GM19239 (cell line): Measurements from ENCODE around the gene MS4A4A.
A peak's percentile ranks its signal among the peaks of the same experiment; 100 is the strongest.
"Not testable (repeated sequence)": the region's sequence is repeated elsewhere in the genome, so short reads cannot be mapped to it uniquely, and the experiment has no call there.

Experiments used
- DNase-seq: peaks from one replicate; pipeline ENCODE4 v3.0.0; 2011; ENCODE audit warnings: low spot score; ENCODE audit not compliant: insufficient read length
- FAIRE-seq: peaks from 2 replicates; lab custom pipeline; 2011; peaks lifted over from hg19 to GRCh38; lab: Jason Lieb, UNC

Gene MS4A4A

DNA sequence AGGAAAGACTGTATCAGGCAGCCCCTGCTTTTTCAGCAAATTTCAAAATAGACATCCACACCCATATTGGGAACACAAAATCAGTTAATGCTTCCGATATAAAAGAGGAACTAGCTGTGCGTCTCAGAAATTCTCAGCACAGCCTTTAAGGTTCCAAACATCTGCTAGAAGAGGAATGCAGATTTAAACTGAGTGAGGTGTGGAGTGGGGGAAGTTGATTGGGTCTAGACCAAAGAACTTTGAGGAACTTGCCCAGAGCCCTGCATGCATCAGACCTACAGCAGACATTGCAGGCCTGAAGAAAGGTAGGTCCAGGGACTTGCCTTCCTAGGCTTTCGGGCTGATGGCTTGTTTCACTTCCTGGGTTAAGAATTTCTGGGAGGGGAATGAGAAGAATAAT is at the start of gene MS4A4A:
TSS of gene MS4A4A (plus strand) at position 255 of the 400 bp plus-strand sequence. CDS start at position 265, 10 bp downstream.
- FAIRE-seq (peak; percentile 31), DNase-seq (no peak)

DNA sequence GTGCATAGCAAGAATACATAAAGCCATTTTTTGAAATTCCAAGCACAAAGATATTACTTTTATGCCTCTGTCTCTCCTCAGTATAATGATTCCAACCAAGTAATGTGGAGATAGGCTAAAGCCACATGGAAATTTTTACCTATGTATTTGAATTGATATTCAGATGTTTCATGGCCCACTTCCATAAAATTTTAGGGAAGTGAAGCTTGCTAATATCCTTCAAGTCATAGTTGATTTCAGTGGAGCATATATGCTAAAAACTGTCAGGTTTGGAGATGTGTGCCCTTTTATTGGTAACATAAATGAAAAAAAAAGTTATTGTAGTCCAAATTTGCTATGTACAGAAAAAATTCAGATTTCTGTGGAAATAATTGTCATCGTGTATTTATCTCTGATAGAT is 49.8 kb upstream of the MS4A4A start:
- no peak for FAIRE-seq
- DNase-seq: no peak

DNA sequence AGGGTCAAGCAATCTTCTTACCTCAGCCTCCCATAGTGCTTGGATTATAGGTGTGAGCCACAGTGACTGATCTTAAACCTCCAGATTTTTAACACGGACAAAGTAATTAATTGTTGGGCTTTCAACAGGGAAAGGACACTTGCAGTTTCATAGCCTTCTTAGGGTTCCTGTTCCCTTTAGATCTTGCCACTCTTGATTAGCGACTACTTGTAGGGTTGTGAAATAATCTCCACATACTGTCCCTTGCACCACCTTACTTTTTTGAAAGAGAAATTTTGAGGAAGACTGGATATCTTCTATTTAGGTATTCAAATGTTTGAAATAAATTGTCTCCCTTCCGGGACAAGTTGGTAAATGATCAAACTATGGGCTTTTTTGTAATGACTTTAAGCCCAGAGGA is 45.1 kb upstream of the MS4A4A start:
- FAIRE-seq (no peak), DNase-seq (no peak)

DNA sequence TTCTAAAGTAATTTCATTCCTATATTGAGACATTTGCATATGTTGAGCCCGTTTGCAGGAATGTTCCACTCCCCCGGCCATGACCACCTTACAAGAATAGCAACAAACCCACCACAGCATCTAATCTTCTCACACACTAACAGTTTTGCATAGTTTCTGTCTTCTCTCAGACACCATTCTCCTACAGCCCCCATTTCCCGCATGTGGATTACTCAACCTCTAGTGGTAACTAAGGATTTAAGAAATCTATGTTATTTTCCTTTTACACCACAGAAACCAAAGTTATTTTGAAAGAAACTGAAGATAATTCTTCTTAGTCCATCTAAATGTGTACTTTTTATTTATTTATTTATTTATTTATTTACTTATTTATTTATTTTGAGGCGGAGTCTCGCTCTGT is 39.8 kb upstream of the MS4A4A start:
- DNase-seq (no peak), FAIRE-seq (no peak)

DNA sequence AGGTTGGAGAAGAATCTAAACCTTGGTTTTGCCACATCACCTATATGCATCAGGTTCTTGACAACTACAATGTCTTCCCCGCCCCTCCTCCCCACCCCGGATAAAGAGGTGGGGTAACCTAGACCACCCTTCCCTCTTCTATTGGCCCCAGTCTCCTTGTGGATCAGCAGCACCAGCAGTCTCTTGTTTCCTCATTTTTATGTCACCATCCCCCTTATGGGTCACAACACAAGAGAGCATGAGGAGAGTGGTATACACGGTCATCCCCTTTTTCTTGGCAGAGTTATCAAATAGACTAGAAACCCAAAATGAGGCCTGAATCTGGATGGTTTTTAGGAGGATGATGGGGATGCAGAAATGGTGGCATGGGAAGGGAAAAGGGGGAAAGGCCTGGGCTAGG is 38.7 kb upstream of the MS4A4A start:
- FAIRE-seq (no peak), DNase-seq (no peak)

DNA sequence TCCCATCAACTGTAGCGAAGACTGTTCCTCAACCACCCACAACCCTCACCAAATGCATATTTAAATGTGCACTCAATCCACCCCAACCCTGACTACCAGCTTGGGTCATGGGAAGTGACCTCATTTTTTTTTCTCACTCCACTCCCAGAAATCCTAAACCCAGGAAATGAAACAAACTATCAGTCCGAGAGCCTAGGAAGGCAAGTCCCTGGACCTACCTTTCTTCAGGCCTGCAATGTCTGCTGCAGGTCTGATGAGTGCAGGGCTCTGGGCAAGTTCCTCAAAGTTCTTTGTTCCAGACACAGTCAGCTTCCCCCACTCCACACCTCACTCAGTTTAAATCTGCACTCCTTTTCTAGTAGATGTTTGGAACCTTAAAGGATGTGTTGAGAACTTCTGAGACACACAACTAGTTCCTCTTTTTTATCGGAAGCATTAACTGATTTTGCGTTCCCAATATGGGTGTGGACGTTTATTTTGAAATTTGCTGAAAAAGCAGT is 37.7 kb upstream of the MS4A4A start, which contains the start of gene MS4A4E:
TSS of gene MS4A4E (minus strand) at position 398 of the 500 bp plus-strand sequence. CDS start 13,082 bp downstream, outside the sequence.
- DNase-seq (no peak), FAIRE-seq (no peak)

DNA sequence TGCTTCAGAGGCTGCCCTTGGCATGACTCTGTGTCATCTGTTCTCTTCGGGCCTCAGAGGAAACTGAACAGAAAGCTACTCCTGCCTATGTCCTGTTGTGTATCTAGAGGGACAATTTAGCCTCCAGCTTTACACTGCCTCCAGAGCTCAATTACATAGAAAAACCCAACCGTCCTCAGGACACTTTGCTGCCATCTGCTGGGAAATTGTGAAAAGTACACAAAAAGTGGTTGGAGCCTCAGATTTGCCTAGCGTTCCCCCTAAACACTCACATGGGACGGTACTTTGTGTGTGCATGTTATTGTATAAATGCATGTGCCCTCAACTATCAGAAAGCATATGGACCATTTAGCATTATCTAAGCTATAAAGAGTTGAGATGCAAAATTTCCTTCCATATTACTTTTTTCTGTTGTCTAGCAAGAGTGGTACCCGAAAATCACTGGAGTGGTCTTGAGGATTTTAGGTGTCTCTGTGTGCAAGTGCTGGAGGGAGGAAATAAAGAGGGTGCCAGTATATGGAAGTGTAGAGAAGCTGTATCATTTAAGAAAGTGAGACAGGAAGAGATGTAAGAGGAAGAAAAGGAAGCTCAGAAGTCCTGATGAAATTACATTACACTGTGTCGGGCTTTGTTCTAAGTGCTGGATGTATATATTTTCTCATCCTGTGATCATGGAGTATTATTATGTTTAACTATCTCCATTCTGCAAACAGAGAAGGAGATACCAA is 28.8 kb upstream of the MS4A4A start:
- DNase-seq: no peak
- no peak for FAIRE-seq

DNA sequence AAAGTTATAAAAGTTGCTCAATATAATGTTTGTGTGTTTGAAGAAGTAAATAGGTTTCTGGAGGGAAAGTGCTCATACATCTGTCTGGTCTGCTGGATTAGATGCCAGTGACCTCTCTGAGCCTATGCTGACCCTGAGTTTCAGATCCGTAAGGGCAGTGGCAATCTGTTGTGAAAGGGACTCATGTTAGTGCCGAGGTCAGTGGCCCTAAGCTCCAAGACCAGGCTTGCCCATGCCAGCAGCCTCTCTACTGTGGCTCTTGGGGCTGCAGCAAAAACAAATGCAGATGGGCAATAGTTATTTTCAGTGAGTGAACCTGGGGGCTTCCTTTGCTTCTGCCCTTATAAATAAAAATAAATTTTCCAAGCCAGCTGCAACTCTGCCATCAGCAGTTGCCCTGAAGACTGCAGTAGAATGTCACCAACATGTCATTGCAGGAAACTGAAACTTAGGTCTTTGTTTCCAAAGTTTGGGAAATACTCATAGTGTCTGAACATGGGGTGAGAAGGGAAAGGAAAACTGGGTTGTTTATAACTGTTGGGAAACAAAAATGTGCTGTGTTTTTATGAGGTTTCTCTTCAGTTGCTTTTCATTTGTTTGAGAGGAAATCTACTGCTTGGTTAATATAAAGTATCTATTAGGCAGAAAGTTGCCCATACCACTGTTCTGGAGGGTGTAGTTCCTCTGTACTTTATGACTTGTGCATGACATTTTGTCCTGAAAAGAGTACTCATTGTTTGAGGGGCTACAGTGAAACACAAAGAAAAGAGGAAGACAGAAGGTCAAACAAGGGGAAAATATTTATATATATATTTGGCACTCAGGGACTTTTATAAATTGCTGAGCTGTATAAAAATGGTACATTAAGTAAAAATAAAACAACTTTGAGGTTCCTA is 28.0 kb upstream of the MS4A4A start:
- DNase-seq (no peak), FAIRE-seq (peak; percentile 11)

DNA sequence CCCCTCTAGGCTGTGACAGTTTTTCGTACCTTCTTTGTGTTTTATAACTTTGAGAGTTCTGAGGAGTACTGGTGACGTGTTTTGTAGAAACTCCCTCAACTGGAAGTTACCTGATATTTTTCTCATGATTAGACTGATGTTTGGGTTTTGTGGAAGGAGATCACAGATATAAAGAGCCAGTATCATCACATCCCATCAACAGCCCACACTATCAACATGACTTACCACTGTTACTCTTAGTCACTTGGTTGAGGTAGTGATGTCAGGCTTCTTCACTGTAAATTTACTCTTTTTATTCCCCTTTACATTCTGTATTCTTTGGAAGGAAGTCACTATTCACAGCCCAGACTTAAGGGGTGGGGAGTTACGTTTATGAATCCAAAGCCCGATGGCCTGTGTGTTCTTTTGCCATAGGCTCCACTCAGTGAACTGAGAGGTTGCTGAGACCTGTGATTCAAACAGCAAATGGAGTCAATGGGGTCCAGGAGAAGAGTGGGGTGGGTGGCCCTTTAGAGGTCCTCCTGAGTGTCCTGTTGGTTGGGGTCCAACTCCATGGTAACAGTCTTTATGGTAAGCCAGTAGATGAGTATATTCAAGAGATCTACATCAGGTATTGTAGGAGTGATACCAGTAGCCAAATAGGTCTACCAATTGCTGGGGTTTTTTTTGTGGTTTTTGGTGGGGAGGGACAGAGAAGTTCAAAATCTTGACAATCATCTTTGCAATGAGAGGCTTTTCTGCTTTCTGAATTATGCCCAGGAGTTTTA is 22.3 kb upstream of the MS4A4A start:
- DNase-seq (no peak), FAIRE-seq (no peak)

DNA sequence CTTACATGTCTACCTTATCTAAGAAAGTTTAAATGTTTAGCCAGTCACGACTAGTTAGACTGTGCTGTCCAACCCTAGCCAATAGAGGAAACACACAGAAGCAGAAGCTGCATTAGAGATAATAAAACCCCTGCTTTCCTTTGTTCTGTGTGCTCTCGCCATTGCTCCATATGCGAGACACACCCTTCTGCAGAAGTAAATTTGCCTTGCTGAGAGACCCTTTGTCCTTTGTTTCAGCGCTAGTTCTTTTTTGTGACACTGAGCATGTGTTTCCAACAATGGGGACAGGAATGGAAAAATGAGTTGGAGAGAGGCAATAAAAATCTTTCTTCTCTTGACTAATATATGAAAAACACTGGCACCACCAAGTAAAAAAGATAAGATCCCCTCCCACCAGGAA is 19.5 kb upstream of the MS4A4A start:
- no peak for FAIRE-seq
- no peak for DNase-seq

DNA sequence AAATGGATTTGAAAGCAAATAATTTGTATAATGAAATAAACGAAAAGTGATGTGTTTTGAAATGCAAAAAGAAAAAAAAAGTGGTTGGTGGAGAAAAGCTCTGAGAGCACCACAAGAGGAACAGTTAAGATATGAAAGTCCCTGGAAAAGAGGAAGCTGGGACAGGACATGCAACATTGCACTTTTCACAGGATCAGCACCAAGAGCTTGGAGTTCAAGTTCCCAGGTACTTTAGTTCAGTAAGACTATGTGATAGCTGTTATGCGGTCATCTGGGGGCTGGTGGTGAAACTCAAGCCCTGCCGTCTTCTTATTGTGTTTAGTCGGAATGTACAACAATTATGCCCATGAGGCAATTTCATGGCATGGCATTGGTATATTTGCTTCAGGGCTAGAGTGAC is 17.1 kb upstream of the MS4A4A start:
- DNase-seq: no peak
- no peak for FAIRE-seq

DNA sequence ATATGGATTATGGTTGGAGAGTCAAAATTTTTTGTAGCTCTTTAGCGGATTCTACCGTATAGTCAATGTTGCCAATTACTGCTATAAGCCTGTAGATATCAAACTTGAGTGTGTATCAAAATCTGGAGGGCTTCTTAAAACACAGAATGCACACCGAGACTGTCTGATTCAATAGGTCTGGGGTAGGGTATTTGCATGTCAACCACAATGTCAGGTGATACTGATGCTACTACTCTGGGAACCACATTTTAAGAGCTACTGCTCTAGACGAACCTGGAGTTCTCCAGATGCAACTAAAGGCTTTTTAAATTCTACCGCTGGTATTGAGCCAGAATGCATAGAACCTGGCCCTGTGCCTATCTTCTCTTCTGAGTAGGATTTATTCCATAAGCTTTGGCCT is 15.8 kb upstream of the MS4A4A start:
- DNase-seq (no peak), FAIRE-seq (no peak)

DNA sequence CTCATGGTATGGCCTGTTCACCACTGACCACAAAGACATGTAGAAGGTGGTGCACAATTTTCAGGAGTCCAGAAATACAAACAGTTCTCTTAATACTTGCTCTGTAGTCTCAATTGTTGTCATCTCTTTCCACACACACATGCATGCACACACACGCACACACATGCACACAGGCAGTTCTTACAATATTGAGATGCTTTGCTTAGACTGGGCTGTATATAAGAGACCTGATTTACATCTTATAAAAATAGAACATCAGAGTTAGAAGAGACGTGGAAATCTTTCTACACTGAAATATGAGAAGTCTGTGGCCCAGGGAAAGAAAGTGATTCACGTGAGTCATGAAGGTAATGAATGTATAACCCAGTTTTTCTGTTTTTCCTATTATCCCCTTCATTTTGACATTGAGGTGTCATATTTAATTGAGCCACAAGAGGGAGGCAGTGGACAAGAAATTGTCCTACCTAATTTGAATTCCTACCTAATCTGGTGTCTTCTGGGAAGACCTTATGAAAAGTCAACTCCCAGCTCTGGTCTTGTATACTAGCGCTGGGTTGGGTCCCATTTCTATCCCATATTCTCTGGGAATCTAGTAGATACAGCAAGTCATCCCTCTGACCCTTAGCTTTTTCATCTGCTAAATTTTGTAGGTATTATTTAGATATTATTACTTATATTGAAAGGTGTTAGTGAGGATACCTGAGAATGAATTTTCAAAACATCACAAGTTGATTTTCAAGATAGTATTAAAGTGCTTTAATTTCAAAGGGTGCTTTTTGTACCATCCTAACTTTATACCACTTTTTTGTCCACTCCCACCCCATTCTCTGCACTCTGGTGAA is 14.9 kb upstream of the MS4A4A start:
- peak; percentile 84 for FAIRE-seq
- peak; percentile 12 for DNase-seq

DNA sequence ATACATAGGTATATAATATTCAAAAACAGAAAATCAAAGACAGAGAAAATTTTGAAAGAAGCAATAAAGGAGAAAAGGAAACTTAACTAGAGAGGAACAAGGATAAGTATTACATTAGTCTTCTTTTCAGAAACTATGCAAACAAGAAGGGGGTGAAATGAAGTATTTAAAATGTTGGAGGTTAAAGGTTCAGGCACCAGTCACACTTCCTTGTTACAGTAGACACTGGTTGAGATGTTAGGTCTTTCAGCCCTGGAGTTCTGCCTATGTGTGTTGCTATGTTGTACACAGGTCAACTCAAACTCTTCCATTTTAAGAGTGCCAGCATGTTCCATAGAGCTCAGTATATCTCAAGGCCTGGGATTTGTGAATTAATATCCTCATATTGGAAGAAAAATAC is 6.0 kb upstream of the MS4A4A start:
- FAIRE-seq (no peak), DNase-seq (no peak)

DNA sequence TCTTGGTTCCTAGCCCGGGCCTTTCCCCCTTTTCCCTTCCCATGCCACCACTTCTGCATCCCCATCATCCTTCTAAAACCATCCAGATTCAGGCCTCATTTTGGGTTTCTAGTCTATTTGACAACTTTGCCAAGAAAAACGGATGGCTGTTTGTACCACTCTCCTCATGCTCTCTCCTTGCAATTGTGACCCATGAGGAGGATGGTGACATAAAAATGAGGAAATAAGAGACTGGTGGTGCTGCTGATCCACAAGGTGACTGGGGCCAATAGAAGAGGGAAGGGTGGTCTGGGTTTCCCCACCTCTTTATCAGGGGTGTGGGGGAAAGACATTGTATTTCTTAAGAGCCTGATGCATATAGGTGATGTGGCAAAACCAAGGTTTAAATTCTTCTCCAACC is 1.0 kb downstream of the MS4A4A start:
- FAIRE-seq: no peak
- no peak for DNase-seq

DNA sequence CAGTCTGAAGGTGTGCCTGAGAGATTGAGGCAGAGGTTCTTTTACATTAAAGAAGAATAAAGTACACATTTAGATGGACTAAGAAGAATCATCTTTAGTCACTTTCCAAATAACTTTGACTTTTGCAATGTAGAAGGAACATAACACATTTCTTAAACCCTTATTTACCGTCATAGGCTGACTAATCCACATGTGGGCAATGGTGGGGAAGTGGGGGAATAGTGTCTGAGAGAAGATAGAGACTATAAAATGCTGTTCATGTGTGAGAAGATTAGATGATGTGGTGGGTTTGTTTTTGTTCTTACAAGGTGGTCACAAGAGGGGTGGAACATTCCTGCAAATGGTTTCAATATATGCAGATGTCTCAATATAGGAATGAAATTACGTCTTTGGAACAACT is 1.8 kb downstream of the MS4A4A start:
- DNase-seq: no peak
- no peak for FAIRE-seq

DNA sequence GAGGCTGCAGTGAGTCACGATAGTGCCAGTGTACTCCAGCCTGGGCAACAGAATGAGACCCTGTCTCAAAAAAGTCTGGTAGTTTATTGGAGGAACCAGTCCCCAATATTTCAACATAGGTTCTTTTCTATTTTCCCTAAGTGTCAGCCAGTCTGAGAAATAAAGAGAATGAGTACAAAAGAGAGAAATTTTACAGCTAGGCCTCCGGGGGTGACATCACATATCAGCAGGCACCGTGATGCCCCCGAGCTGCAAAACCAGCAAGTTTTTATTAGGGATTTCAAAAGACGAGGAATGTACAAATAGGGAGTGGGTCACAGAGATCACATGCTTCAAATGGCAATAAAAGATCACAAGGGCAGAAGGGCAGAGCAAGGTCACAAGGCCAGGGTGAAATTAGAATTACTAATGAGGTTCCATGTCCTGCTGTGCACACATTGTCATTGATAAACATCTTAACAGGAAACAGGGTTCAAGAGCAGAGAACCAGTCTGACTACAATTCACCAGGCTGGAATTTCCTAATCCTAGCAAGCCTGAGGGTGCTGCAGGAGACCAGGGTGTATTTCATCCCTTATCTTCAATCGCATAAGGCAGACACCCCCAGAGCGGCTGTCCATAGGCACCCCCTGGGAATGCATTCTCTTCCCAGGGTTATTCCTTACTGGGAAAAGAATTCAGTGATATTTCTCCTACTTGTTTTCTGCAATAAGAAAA is 5.1 kb downstream of the MS4A4A start:
- FAIRE-seq, DNase-seq: not testable (repeated sequence)

DNA sequence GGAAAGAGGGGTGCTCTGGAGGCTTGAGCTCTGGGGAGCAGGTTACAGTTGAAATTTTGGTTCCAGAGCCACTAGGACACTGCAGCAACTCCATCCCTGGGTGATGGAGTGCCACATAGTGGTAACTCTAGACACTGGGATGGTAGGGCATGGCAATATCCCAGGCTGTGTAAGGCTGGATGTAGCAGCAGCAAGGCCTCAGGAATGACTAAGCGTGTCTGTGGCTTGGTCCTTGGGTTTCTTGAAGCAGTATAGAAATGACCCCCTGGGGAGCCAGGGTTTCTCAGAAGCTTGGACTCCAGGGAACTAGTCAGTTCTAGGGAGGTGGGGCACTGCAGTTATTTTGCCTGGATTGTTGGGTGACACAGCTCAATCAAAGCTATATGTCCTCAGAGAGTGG is 8.1 kb downstream of the MS4A4A start:
- DNase-seq (no peak), FAIRE-seq (no peak)

DNA sequence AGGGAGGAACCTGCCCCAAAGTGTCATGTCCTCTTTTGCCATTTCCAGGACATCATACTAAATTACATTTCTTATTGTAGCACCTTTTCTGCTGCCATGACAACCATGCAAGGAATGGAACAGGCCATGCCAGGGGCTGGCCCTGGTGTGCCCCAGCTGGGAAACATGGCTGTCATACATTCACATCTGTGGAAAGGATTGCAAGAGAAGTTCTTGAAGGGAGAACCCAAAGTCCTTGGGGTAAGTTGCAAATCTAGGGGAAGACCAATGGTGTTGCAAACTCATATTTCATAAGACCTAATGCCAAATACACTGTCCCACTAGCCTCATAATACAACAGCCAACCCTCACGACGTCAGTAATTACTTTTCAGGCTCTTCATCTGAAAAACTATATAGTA is 11.7 kb downstream of the MS4A4A start:
- no peak for FAIRE-seq
- no peak for DNase-seq
